KMS-11 (cell line): Measurements from ENCODE around the gene SLFN12.

ENCODE experiments used
- H2AFZ ChIP-seq: fragments of 200-600 bp; sonication (generic); 2 replicates; pipeline ENCODE4 v1.6.1; 2016; ENCODE audit warnings: antibody characterized with exemption, mixed run types, low read depth
- H3K27ac ChIP-seq: fragments of 200-600 bp; sonication (generic); 2 replicates; pipeline ENCODE4 v1.6.1; 2016; ENCODE audit warnings: mild to moderate bottlenecking, mixed run types
- H3K27me3 ChIP-seq: fragments of 200-600 bp; sonication (generic); 2 replicates; pipeline ENCODE4 v1.6.1; 2017; ENCODE audit warnings: mild to moderate bottlenecking, low read depth, mixed run types, moderate library complexity; ENCODE audit not compliant: insufficient read depth
- H3K36me3 ChIP-seq: fragments of 200-600 bp; sonication (generic); 2 replicates; pipeline ENCODE4 v1.6.1; 2017; ENCODE audit warnings: mild to moderate bottlenecking, mixed run types; ENCODE audit not compliant: insufficient read depth
- H3K4me1 ChIP-seq: fragments of 200-600 bp; sonication (generic); 2 replicates; pipeline ENCODE4 v1.6.1; 2016; ENCODE audit warnings: mild to moderate bottlenecking, low read depth, mixed run types; ENCODE audit not compliant: poor library complexity, severe bottlenecking
- H3K4me2 ChIP-seq: fragments of 200-600 bp; sonication (generic); 2 replicates; pipeline ENCODE4 v1.7.0; 2016; ENCODE audit warnings: mild to moderate bottlenecking, mixed run types
- H3K4me3 ChIP-seq: fragments of 200-600 bp; sonication (generic); IDR thresholded peaks from 2 replicates; pipeline ENCODE4 v1.6.1; 2017; ENCODE audit warnings: low read depth, low read length, mixed read lengths; ENCODE audit not compliant: insufficient read depth
- H3K79me2 ChIP-seq: fragments of 200-600 bp; sonication (generic); 2 replicates; pipeline ENCODE4 v1.6.1; 2016; ENCODE audit warnings: low read depth, mixed run types; ENCODE audit not compliant: insufficient read depth
- H3K9ac ChIP-seq: fragments of 200-600 bp; sonication (generic); 2 replicates; pipeline ENCODE4 v1.6.1; 2016; ENCODE audit warnings: mild to moderate bottlenecking, mixed run types
- H4K20me1 ChIP-seq: fragments of 200-600 bp; sonication (generic); 2 replicates; pipeline ENCODE4 v1.6.1; 2016; ENCODE audit warnings: mild to moderate bottlenecking, mixed run types; ENCODE audit not compliant: insufficient read depth
- CTCF ChIP-seq: fragments of 200-600 bp; sonication (generic); conservative IDR thresholded peaks from 2 replicates; pipeline ENCODE4 v1.6.1; 2017; ENCODE audit warnings: low read depth, mild to moderate bottlenecking, antibody characterized with exemption, low read length, moderate library complexity, mixed read lengths

The SLFN12 gene

GRCh38 chr17:35374766-35375344 lies 57.4 kb downstream of the SLFN12 start:
- H3K27ac ChIP-seq = no peak overlapping the region
- no peak overlapping the region for H2AFZ ChIP-seq
- TF ChIP-seq CTCF = no peak
- no peak overlapping the region for H3K4me2 ChIP-seq
- H3K4me1 ChIP-seq = peaks cover 9% of the 10 kb centered on the region
- no peak overlapping the region for H3K9ac ChIP-seq
- no peaks in the 10 kb centered on the region for H3K27me3 ChIP-seq
- H4K20me1 ChIP-seq = no peaks in the 10 kb centered on the region
- H3K79me2 ChIP-seq = no peaks in the 10 kb centered on the region
- no peaks in the 10 kb centered on the region for H3K36me3 ChIP-seq
- H3K4me3 ChIP-seq = no peak overlapping the region

GRCh38 chr17:35373984-35374765 lies 58.1 kb downstream of the SLFN12 start:
- peaks cover 12% of the 10 kb centered on the region for H3K4me1 ChIP-seq
- no peak overlapping the region for H3K27ac ChIP-seq
- no peaks in the 10 kb centered on the region for H3K79me2 ChIP-seq
- no peak for TF ChIP-seq CTCF
- no peak overlapping the region for H3K4me3 ChIP-seq
- H3K9ac ChIP-seq = peak overlapping the region; percentile 23; the same call in 1 of the 2 replicates
- H2AFZ ChIP-seq = peak overlapping the region; percentile 67; the same call in 1 of the 2 replicates
- no peaks in the 10 kb centered on the region for H4K20me1 ChIP-seq
- no peaks in the 10 kb centered on the region for H3K27me3 ChIP-seq
- no peak overlapping the region for H3K4me2 ChIP-seq
- no peaks in the 10 kb centered on the region for H3K36me3 ChIP-seq

GRCh38 chr17:35373534-35373983 lies 58.7 kb downstream of the SLFN12 start, which contains the start of gene SLFN11:
SLFN11 (minus strand) TSS chr17:35373621; CDS start chr17:35363807, 9,814 bp downstream.
- H3K9ac ChIP-seq = peak within 1 kb of the TSS; percentile 41; the same call in 1 of the 2 replicates

More at GRCh38 chr17:35373534-35373983, 58.7 kb downstream of the SLFN12 start, which contains the start of gene SLFN11:
- H3K36me3 ChIP-seq = no peaks in the 10 kb centered on the region
- H4K20me1 ChIP-seq = no peaks in the 10 kb centered on the region
- peak within 1 kb of the TSS; percentile 71 for H3K4me2 ChIP-seq
- H3K27me3 ChIP-seq = no peaks in the 10 kb centered on the region
- peak within 1 kb of the TSS; percentile 28; the same call in 1 of the 2 replicates for H3K27ac ChIP-seq
- no peak for TF ChIP-seq CTCF
- H3K4me3 ChIP-seq = no peak within 1 kb of the TSS
- H2AFZ ChIP-seq = peak within 1 kb of the TSS; percentile 67
- H3K79me2 ChIP-seq = no peaks in the 10 kb centered on the region
- peaks cover 19% of the 10 kb centered on the region for H3K4me1 ChIP-seq
